Measurements from ENCODE around the gene GRIFIN.

DNA sequence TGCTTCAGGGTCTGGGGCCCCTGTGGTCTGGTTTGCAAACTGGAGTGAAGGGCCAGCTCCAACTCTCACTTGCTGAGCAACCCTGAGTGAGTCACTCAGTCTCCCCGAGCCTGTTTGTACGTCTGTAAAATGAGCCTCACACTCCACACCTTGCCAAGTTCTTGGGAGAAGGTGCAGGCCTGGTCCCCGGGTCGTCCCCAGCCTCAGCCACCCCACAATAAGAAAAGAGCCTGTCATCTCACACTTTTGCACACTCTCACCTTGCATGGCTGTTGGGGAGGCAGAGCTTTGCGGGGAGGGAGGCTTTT lies 5.2 kb downstream of the GRIFIN start:
- TF ChIP-seq, protein P1, sequence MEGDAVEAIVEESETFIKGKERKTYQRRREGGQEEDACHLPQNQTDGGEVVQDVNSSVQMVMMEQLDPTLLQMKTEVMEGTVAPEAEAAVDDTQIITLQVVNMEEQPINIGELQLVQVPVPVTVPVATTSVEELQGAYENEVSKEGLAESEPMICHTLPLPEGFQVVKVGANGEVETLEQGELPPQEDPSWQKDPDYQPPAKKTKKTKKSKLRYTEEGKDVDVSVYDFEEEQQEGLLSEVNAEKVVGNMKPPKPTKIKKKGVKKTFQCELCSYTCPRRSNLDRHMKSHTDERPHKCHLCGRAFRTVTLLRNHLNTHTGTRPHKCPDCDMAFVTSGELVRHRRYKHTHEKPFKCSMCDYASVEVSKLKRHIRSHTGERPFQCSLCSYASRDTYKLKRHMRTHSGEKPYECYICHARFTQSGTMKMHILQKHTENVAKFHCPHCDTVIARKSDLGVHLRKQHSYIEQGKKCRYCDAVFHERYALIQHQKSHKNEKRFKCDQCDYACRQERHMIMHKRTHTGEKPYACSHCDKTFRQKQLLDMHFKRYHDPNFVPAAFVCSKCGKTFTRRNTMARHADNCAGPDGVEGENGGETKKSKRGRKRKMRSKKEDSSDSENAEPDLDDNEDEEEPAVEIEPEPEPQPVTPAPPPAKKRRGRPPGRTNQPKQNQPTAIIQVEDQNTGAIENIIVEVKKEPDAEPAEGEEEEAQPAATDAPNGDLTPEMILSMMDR (IDR thresholded peaks at IDR 0.05), result no peak
- TF ChIP-seq POLR2A (IDR thresholded peaks at IDR 0.05), result no peak
